GM23338 (cell line): ENCODE results near the gene LEP. TPM values are rescaled to one million over a fixed set of nuclear protein-coding genes. Genes with fewer than 3 reads are reported as not detected.

Experiments used
- ATAC-seq: fragments of 200-7000 bp; cut with Tn5 transposase; 3 replicates; pipeline ENCODE4 v1.9.1; 2020
- DNase-seq: peaks from one replicate; pipeline ENCODE4 v3.0.0-alpha.2; 2015; ENCODE audit warnings: low spot score
- H2AFZ ChIP-seq: fragments of 200-600 bp; sonication (generic); 2 replicates; pipeline ENCODE4 v1.8.0; 2016; ENCODE audit warnings: antibody characterized with exemption, mild to moderate bottlenecking, moderate library complexity
- H3F3A ChIP-seq: fragments of 200-600 bp; sonication (generic); replicated peaks from 2 replicates; pipeline ENCODE4 v1.8.0; 2017; ENCODE audit warnings: antibody characterized with exemption, mixed run types, low read depth
- H3K27ac ChIP-seq: fragments of 200-600 bp; sonication (generic); 2 replicates; pipeline ENCODE4 v1.6.1; 2016; ENCODE audit warnings: low read depth
- H3K27me3 ChIP-seq: fragments of 200-600 bp; sonication (generic); 2 replicates; pipeline ENCODE4 v1.8.0; 2016; ENCODE audit warnings: mild to moderate bottlenecking, mixed run types, moderate library complexity; ENCODE audit not compliant: insufficient read depth
- H3K36me3 ChIP-seq: fragments of 200-600 bp; sonication (generic); 2 replicates; pipeline ENCODE4 v1.8.0; 2016; ENCODE audit warnings: mild to moderate bottlenecking; ENCODE audit not compliant: insufficient read depth
- H3K4me1 ChIP-seq: fragments of 200-600 bp; sonication (generic); 2 replicates; pipeline ENCODE4 v1.8.0; 2016; ENCODE audit warnings: mild to moderate bottlenecking, moderate library complexity; ENCODE audit not compliant: insufficient read depth
- H3K4me2 ChIP-seq: fragments of 200-600 bp; sonication (generic); 2 replicates; pipeline ENCODE4 v1.7.1; 2017; ENCODE audit warnings: mixed run types
- H3K4me3 ChIP-seq: fragments of 200-600 bp; sonication (generic); 2 replicates; pipeline ENCODE4 v1.6.1; 2016; ENCODE audit warnings: mixed run types
- H3K79me2 ChIP-seq: fragments of 200-600 bp; sonication (generic); replicated peaks from 2 replicates; pipeline ENCODE4 v1.8.0; 2017; ENCODE audit warnings: mild to moderate bottlenecking; ENCODE audit not compliant: insufficient read depth
- H3K9me2 ChIP-seq: fragments of 200-600 bp; sonication (generic); 2 replicates; pipeline ENCODE4 v1.8.0; 2017; ENCODE audit not compliant: insufficient read depth
- H4K20me1 ChIP-seq: fragments of 200-600 bp; sonication (generic); replicated peaks from 2 replicates; pipeline ENCODE4 v1.8.0; 2017; ENCODE audit warnings: mild to moderate bottlenecking; ENCODE audit not compliant: insufficient read depth
- H3K27ac Mint-ChIP-seq: 2 replicates; pipeline ENCODE4 v1.8.0; 2020; ENCODE audit warnings: inconsistent platforms, mild to moderate bottlenecking, moderate library complexity, mixed read lengths
- H3K27me3 Mint-ChIP-seq: 3 replicates; pipeline ENCODE4 v1.8.0; 2022; ENCODE audit warnings: low read depth, mild to moderate bottlenecking, moderate library complexity, mixed read lengths, inconsistent platforms; ENCODE audit not compliant: insufficient read depth, poor library complexity
- H3K36me3 Mint-ChIP-seq: 3 replicates; pipeline ENCODE4 v1.8.0; 2021; ENCODE audit warnings: low read depth, mild to moderate bottlenecking, inconsistent platforms, moderate library complexity, mixed read lengths
- H3K4me1 Mint-ChIP-seq: 3 replicates; pipeline ENCODE4 v1.8.0; 2020; ENCODE audit warnings: mild to moderate bottlenecking, inconsistent platforms, mixed read lengths
- H3K4me3 Mint-ChIP-seq: 3 replicates; pipeline ENCODE4 v1.8.0; 2021; ENCODE audit warnings: moderate library complexity, mild to moderate bottlenecking, inconsistent platforms, mixed read lengths
- H3K9me3 Mint-ChIP-seq: 3 replicates; pipeline ENCODE4 v1.8.0; 2020; ENCODE audit warnings: moderate library complexity, mild to moderate bottlenecking, inconsistent platforms, mixed read lengths
- CREB1 ChIP-seq: fragments of 250-450 bp; sonication (Bioruptor Pico); IDR thresholded peaks from 2 replicates; pipeline ENCODE4 v1.5.0; 2020; ENCODE audit warnings: low read depth, mild to moderate bottlenecking, moderate library complexity
- CTCF ChIP-seq, 2 experiments: fragments of 200-600 bp in 1 of 2; sonication (generic) in 1 of 2; conservative IDR thresholded peaks; 2 replicates each; pipeline versions ENCODE4 v1.5.1 to v1.6.1; 2016 to 2017; ENCODE audit warnings: antibody characterized with exemption in 2 of 2, low read depth in 2 of 2, mild to moderate bottlenecking in 2 of 2, moderate library complexity in 1 of 2
- EZH2 ChIP-seq: fragments of 200-600 bp; sonication (generic); IDR thresholded peaks from one replicate; pipeline ENCODE4 v1.8.0; 2017; ENCODE audit warnings: antibody characterized with exemption, mild to moderate bottlenecking, low read depth; ENCODE audit not compliant: unreplicated experiment
- NANOG ChIP-seq: IDR thresholded peaks from 2 replicates; pipeline ENCODE4 v1.6.1; 2016; ENCODE audit warnings: antibody characterized with exemption, borderline replicate concordance
- POLR2AphosphoS5 ChIP-seq: IDR thresholded peaks from 2 replicates; pipeline ENCODE4 v1.6.1; 2016; ENCODE audit warnings: antibody characterized with exemption, low read depth
- STAT1 ChIP-seq: IDR thresholded peaks from one replicate; pipeline ENCODE4 v1.6.1; 2016; ENCODE audit warnings: antibody characterized with exemption; ENCODE audit not compliant: unreplicated experiment
- polyA plus RNA-seq: library from polyadenylated mRNA; unstranded; fragments of >200 nt; fragmentation: Nextera tagmentation; extraction: Ambion mirVana; gene quantifications from 2 replicates; pipeline ENCODE4 v1.2.1, GENCODE V29; 2016
- total RNA-seq: library from RNA; depleted of rRNA; stranded (reverse); fragments of >200 nt; shearing (Covaris generic); gene quantifications from 2 replicates; pipeline ENCODE4 v1.2.3, GENCODE V29; 2014

The LEP gene
- total and polyA plus RNA-seq, 2 experiments from 2014 or later, result not detected

GRCh38 chr7:128266883-128267594 is 26.0 kb downstream of the LEP start:
- H3K27ac ChIP-seq, result peak overlapping the region; percentile 65; the same call in 1 of the 2 replicates
- Mint-ChIP-seq H3K27ac (peak overlapping the region; percentile 63), H3K9me3 (no peaks in the 10 kb centered on the region), H3K36me3 (no peaks in the 10 kb centered on the region), H3K4me3 (peak overlapping the region; percentile 43), H3K27me3 (peaks cover 22% of the 10 kb centered on the region), H3K4me1 (peaks cover 41% of the 10 kb centered on the region)
- DNase-seq (peak; percentile 81), ATAC-seq (peak; percentile 72)
- H3F3A ChIP-seq, result 0 out of 2 replicates have a peak, but pooled peaks cover 4% of the 10 kb centered on the region
- peak overlapping the region; percentile 47 for H3K4me3 ChIP-seq
- H4K20me1 ChIP-seq, result no peaks in the 10 kb centered on the region
- TF ChIP-seq NANOG (no peak), EZH2 (no peak), CTCF (conservative IDR thresholded peaks at IDR 0.05; ENCODE audit: low read depth in 2 of 2) (peak; percentile 22 to 29; a peak in 3 of 4 replicates), CREB1 (CRISPR knock-in tag) (no peak), POLR2AphosphoS5 (peak; percentile 74), STAT1 (no peak)
- H3K27me3 ChIP-seq, result peaks cover 25% of the 10 kb centered on the region
- H3K9me2 ChIP-seq, result peaks cover 5% of the 10 kb centered on the region; the same call in 1 of the 2 replicates
- no peaks in the 10 kb centered on the region for H3K36me3 ChIP-seq
- peak overlapping the region; percentile 95 for H2AFZ ChIP-seq
- H3K4me2 ChIP-seq, result peak overlapping the region; percentile 75
- H3K79me2 ChIP-seq, result no peaks in the 10 kb centered on the region
- H3K4me1 ChIP-seq, result peaks cover 46% of the 10 kb centered on the region

GRCh38 chr7:128267595-128267924 is 26.5 kb downstream of the LEP start:
- H3K9me3 Mint-ChIP-seq, result no peaks in the 10 kb centered on the region
- ATAC-seq (no peak), DNase-seq (no peak)
- peak overlapping the region; percentile 43 for H3K4me3 Mint-ChIP-seq
- Histone ChIP-seq H4K20me1 (no peaks in the 10 kb centered on the region), H3K36me3 (no peaks in the 10 kb centered on the region), H3K27ac (no peak overlapping the region), H3K27me3 (peaks cover 29% of the 10 kb centered on the region), H3K4me2 (peak overlapping the region; percentile 75), H2AFZ (peak overlapping the region; percentile 95; the same call in 1 of the 2 replicates), H3K9me2 (peaks cover 5% of the 10 kb centered on the region; the same call in 1 of the 2 replicates), H3K4me1 (peaks cover 51% of the 10 kb centered on the region), H3K4me3 (peak overlapping the region; percentile 47; the same call in 1 of the 2 replicates), H3F3A (0 out of 2 replicates have a peak, but pooled peaks cover 4% of the 10 kb centered on the region), H3K79me2 (no peaks in the 10 kb centered on the region)
- peak overlapping the region; percentile 63 for H3K27ac Mint-ChIP-seq
- TF ChIP-seq STAT1 (no peak), CTCF (conservative IDR thresholded peaks at IDR 0.05; ENCODE audit: low read depth in 2 of 2) (0 out of 4 replicates have a peak, but pooled peaks of 1 of the 2 experiments have one; percentile 1)
- H3K27me3 Mint-ChIP-seq, result peaks cover 18% of the 10 kb centered on the region
- peaks cover 44% of the 10 kb centered on the region for H3K4me1 Mint-ChIP-seq
- H3K36me3 Mint-ChIP-seq, result no peaks in the 10 kb centered on the region
